ENCODE results near the gene KCNAB1.

DNA sequence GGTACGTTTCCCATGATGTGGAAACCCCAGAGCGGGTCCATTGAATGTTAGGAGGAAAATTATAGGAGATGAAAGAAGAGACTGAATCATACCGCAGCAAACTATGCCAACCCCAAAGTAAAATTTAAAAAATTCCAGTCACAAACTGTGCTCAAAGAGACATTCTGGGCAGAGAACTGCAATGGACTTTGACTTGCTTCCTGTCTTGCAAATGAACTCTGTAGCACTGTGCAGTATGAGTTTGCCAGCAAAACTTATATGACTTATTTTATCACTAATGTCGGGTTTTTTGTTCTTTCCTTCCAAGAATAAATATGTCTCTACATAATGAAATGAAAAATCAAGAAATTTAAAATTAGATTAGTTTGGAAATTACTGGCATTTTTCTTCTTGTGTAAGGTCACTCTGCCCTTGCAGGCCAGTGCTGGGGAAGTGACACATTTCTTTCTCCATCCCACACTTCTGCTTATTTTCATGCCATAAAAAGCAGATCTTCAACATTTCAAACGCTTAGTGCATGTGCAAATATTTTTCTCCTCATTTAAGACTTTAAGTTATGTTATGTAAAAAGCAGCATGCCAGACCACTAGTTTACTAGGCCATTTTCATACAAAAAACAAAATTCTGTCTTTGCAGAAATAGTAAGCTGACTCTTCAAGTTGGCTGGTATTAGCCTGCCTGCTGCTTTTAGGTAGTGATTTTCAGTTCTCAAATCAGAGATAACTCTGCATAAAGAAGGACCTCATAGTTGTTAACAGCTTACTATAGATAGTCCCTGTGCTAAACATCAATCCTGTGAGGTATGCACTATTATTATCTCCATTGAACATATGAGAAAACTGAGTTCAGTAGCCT is 466.8 kb downstream of the KCNAB1 start:
- TF ChIP-seq, protein P1, sequence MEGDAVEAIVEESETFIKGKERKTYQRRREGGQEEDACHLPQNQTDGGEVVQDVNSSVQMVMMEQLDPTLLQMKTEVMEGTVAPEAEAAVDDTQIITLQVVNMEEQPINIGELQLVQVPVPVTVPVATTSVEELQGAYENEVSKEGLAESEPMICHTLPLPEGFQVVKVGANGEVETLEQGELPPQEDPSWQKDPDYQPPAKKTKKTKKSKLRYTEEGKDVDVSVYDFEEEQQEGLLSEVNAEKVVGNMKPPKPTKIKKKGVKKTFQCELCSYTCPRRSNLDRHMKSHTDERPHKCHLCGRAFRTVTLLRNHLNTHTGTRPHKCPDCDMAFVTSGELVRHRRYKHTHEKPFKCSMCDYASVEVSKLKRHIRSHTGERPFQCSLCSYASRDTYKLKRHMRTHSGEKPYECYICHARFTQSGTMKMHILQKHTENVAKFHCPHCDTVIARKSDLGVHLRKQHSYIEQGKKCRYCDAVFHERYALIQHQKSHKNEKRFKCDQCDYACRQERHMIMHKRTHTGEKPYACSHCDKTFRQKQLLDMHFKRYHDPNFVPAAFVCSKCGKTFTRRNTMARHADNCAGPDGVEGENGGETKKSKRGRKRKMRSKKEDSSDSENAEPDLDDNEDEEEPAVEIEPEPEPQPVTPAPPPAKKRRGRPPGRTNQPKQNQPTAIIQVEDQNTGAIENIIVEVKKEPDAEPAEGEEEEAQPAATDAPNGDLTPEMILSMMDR (IDR thresholded peaks at IDR 0.05), result no peak
- no peak for TF ChIP-seq POLR2AphosphoS5 (IDR thresholded peaks at IDR 0.05)

All from breast epithelium (tissue), 3 donors.